HCEC 1CT (cell line): Measurements from ENCODE around the gene SF3B6.
A peak's percentile ranks its signal among the peaks of the same experiment; 100 is the strongest.
"Not testable (repeated sequence)": the region's sequence is repeated elsewhere in the genome, so short reads cannot be mapped to it uniquely, and the experiment has no call there.

Source experiments
- DNase-seq: peaks from one replicate; pipeline ENCODE4 v3.0.0-alpha.2; 2017

Gene SF3B6, protein sequence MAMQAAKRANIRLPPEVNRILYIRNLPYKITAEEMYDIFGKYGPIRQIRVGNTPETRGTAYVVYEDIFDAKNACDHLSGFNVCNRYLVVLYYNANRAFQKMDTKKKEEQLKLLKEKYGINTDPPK

DNA sequence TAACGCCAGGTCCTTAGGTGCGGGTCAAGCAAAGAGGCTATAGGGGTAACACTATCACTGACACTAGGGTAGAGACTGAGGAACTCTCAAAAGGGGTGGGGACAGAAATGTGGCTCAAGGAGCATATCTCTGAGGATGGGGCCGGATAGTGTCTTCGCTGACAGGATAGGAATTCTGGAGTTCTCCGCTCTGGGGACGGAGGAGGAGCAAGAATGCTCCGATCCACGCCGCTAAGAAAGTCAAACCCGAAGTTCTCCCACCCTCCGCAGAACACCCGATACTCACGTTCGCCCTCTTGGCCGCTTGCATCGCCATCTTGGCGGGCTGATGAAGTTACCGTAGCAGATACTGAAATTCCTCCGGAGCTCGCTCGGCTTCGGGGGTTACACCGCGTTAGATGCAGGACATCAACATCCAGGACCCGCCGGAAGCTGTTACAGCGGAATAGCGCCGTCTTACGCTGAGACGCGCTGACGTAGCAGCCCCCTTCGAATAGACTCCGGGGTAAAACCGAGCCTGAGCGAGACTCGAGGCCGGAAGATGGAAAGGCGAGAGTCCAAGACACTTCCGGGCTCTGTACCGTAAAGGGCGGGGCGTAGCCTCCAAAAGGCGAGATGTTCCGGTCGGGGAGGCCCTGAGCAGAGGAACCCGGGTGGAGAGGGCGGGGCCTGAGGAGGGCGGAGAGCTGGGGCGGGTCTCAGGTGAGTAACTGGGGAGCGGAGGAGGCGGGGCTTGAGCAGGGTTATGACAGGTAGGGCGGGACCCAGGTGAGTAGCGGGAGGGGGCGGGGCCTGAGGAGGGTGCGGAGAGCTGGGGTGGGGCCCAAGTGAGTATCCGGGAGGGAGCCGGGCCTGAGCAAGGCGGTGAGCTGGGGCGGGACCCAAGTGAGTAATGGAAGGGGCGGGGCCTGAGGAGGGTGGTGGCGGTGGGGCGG lies at the start of gene SF3B6:
Gene SF3B6, minus strand, starts transcription at position 412 of the 934 bp plus-strand sequence. Its CDS starts 97 bp downstream, at position 315.
- peak; percentile 97 for DNase-seq

DNA sequence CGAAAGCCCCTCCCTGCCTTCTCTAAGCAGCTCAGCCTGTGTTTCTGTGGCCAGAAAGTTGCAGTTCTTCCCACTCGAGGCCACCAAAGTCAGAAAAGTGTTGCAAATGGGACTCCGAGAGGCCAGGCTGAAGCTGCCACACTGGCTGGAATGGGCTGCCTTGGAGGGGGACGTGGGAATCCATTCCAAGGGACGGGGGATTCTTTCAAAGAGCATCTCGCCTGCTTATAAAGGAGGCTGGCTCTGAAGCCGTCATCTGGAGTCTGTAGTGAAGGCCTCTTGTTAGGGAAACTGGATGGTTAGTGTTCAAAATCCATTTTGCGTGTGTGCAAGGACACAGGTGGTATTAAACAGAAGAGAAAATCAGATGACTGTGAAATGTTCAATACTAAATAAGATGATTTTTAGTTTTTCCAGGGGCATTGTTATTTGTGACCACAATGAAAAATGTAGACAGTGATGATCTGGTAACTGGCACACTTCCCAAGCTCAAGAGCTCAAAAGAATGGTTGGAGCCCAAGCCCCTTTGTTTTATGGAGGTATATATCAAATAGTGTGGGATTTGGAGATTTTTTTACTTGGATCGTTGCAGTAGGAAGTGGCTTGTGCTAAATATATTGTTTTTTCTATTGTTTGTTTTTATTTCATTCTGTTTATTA lies 47.9 kb upstream of the SF3B6 start:
- DNase-seq: no peak

DNA sequence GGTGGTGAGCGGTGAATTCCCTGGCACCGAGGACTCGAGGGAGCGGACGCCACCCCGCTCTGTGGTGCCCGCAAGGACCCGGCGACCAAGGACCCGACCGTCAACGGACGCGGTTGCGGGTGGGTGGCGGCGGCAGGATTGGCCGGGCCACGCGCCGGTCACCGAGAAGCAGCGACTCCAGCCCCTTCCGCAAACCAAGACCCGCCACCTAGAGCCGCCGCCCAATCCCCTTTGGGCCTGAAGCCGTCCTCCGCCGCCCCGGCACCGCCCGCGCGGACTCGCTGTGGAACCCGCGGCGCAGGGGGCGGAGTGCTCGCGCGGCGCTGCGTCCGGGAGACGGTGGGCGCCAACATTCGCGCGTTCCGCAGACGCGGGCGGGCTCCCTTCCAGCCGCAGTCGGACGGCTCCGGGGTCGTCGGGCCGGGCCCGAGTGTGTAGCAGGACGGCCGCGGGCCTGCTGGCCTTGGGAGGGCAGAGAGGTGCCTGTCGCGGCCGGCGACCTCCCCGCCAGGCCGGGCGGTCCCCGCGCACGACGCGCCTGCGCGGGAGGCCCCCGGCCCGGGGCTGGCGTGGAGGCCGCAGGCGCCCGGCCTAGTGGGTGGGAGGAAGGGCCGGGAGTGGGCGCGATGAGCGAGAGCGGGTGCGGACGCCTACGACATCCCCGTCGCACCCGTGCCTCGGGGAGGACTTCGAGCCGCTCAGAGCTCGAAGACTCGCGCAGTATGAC lies 47.2 kb upstream of the SF3B6 start, which contains the start of the genes FAM228B and PFN4:
Gene FAM228B, plus strand, starts transcription at position 275 of the 727 bp plus-strand sequence. CDS start 893 bp downstream, outside the sequence.
Gene PFN4, minus strand, starts transcription at position 140 of the 727 bp plus-strand sequence. CDS start 799 bp downstream, outside the sequence.
- DNase-seq: peak; percentile 76

DNA sequence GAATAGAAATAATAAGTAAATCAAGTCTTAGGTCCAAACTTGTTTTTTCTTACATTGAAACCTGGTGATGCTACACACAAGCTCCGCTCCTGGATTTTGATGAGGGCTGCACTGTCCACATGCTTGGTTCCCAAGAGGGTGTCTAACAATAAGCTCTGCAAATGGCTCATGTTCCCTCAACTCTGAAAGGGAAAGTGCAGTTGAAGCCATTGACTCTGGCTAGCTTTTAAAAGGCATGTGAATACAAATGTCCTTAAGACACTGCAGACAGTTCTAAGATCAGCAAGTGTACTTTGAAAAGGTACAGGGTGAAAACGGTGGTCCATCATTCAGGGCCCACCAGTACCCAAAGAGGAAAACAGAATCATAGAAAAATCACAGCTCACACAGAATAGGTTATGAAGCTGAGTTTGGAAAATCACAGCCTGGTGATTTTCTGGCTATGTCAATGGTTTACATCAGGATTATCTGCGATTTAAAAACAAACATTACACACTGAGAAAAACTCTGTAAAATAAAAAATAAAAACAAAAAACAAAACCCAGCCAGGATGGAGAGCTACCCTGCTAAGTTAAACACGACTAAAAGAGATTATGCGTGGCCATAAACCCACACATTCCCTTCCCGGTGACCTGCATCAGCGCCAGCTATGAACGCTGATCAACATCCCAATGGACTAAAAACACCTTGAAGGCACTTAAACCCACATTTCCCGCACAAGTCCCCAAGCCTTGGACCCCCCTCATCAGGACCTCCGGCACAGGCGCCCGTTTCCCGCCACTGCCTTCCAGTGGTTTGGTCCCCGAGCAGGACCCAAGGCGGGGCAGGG lies 46.5 kb upstream of the SF3B6 start:
- peak; percentile 9 for DNase-seq

DNA sequence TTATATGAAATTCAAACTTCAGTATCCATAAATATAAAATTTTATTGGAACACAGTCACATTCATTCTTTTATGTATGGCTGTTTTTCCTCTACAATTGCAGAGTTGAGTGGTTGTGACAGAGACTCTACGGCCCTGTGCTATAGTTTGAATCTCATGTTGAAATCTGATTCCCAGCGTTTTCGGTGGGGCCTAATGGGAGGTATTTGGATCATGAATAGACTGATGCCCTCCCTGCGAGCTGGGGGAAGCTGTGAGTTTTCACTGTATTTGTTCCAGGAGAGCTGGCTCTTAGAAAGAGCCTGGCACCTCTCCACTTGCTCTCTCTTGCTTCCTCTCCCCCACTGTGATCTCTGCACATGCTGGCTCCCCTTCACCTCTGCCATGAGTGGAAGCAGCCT lies 45.3 kb upstream of the SF3B6 start:
- DNase-seq: no peak

DNA sequence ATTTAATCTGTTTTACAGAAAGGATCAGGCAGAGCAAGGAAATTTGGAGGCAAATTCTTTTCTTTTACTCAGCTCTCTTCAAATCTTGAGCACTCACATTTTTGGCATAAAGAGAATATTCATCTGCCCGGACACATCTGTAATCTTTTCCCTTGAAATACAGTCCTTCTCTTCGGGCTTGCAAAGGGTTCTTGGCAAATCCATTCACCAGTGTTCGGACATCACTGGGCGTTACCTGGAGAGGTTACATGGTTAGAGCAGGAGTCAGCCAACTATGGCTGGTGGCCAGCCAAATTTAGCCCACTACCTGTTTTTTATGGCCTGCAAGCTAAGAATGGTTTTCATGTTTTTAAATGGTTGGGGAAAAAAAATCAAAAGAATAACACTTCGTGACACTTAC lies 44.9 kb upstream of the SF3B6 start:
- DNase-seq: no peak

DNA sequence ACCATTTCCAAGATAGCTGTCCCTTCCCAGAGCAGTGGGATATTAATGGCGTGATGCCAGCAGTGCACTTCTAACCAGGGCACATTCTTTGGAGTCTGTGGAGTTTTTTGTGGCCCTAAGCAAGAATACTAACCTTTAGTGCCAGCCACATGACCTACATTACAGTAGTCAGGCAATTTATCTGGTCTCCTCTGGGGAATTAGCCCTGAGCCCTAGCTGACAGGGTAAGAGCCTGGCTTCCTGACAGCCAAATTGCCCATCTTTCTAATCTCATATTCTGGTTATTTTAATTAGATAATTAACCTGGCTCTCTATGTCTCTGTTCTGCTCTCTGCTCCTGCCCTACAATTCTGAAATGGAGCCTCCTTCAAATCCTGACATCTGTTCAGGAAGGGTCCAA lies 41.8 kb upstream of the SF3B6 start:
- no peak for DNase-seq

DNA sequence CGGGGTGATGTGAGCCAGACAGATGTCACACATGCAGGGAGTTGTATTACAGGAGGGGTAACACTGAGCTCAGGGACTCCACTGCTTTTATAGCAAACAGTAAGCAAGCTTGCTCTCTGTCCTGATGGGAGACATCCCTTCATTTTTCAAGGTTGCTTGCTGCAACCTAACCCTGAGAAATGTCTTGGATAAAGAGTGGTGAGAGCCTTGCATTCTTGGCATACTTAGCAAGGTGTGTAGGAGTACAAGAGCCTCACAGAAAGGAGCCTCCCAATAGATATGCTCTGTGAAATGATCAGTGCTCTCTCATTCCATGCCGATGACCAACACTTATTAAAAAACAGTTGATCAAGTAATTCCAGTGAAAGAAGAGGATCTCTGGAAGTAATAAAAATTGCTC lies 38.9 kb upstream of the SF3B6 start:
- DNase-seq: no peak

DNA sequence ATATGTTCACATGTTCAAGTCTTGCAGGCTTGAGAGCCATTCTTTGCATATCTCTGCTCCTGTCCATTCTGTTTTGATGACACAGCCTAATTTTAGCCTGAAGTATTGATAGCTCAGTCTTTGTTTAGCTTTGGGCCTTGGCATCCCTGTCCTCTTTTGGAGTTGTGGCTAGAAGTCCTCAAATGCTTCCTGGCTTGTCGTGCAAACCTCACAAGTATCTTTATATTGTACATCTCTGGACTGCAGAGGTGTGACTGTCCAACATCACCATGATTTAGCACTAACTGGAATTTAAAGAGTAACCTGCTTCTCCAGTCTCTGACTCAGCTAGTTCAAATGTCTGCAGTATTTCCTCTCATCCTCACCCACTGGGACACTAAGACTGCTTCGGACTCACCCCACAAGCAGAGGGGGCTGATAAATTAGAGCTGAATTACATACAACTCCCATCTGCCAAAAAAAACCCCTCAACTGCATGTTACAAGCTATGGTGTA lies 35.3 kb upstream of the SF3B6 start:
- DNase-seq: no peak

DNA sequence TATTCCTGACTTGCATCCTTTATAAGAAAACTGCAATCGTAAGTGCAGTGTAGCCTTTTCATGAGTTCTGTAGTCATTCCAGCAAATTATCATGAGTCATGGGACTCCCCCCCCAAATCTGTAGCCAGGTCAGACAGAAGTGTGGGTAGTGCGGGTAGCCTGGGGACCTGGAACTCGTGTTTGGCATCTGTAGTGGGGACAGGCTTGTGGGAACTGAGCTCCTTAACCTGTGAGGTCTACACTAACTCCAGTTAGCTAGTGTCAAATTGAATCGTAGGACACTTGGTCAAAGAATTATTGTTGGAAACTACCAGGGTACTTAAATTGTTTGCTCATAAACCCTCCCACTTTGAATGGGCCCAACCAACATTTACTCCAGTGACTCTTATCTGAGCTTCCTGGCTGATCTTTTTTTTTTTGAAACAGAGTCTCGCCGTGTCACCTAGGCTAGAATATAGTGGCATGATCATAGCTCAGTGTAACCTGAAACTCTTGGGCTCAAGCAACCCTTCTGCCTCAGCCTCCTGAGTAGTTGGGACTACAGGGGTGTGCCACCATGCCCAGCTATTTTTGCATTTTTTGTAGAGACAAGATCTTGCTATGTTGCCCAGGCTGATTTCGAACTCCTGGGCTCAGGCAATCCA lies 34.7 kb upstream of the SF3B6 start:
- no peak for DNase-seq

DNA sequence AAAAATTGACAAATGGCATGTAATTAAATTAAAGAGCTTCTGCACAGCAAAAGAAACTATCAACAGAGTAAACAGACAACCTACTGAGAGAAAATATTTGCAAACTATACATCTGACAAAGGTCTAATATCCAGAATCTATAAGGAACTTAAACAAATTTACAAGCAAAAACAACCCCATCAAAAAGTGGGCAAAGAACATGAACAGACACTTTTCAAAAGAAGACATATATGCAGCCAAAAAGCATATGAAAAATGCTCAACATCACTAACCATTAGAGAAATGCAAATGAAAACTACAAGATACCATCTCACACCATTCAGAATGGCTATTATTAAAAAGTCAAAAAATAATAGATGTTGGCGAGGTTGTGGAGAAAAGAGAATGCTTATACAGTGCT lies 33.3 kb upstream of the SF3B6 start:
- DNase-seq: not testable (repeated sequence)

DNA sequence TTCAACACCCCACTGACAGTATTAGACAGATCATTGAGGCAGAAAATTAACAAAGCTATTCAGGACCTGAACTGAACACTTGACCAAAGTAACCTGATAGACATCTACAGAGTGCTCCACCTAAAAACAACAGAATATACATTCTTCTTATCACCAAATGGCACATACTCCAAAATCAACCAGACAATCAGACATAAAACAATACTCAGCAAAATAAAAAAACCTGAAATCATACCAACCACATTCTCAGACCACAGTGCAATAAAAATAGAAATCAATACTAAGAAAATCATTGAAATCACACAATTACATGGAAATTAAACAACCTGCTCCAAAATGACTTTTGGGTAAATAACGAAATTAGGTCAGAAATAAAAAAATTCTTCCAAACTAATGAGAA lies 31.2 kb upstream of the SF3B6 start:
- no peak for DNase-seq

DNA sequence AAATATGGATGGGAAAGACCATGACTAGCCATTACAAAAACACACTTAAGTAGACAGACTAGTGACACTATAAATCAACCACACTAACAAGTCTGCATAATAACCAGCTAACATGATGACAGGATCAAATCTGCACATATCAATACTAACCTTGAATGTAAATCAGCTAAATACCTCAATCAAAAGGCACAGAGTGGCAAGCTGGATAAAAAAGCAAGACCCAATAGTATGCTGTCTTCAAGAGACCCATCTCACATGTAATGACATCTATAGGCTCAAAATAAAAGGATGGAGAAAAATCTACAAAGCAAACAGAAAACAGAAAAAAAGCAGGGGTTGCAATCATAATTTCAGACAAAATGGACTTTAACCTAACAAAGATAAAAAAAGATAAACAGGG lies 30.7 kb upstream of the SF3B6 start:
- DNase-seq: no peak

DNA sequence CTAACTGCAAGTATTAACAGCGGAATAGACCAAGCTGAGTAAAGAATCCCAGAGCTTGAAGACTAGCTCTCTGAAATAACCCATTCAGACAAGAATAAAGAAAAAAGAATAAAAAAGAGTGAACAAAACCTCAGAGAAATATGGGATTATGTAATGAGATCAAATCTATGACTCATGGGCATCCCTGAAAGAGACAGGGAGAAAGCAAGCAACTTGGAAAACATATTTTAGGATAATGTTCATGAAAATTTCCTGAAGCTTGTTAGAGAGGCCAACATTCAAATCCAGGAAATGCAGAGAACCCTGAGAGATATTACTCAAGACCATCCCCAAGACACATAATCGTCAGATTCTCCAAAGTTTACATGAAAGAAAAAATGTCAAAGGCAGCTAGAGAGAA lies 29.7 kb upstream of the SF3B6 start:
- DNase-seq: peak; percentile 38

DNA sequence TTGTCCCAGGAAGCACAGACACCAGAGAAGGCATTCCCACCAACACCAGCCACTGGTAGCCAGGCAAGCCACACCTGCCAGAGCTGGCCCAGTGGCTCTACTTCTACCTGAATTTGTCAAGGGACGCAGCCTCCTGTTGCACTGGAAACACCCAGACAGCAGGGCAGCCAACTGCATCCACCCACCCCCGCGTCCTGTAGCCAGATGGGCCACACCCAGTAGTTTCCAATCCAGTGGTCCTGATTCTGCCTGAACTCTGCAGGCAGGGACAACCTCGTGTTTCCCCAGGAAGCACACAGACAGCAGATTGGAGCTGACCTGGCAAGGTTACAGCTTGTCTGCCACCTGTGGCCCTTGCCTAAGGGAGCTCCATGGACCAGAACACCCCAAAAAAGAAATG lies 28.8 kb upstream of the SF3B6 start:
- no peak for DNase-seq

DNA sequence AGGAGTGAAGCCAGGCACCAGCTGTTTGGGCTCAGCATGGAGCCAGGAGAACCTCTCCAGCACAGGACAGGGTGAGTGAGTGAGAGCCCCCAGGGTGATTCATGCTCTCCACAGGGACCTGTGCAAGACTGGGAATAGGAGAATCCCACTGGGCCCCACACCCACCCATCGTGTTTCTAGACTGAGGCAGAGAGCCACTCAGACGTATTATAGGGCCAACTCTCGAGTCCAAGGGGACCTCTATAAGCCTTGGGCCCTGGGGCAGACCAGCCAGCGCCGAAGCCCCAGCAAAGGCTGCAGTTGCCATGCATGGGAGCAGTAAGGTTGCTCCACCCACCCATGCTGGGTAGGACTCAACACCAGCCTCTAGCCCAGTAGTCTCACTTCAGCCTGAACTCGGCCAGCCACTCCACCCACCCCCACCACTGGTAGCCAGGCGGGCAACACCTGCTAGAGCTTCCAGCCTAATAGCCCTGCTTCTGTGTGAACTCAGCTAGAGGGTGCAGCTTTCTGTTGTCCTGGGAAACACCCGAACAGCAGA lies 28.1 kb upstream of the SF3B6 start:
- no peak for DNase-seq

DNA sequence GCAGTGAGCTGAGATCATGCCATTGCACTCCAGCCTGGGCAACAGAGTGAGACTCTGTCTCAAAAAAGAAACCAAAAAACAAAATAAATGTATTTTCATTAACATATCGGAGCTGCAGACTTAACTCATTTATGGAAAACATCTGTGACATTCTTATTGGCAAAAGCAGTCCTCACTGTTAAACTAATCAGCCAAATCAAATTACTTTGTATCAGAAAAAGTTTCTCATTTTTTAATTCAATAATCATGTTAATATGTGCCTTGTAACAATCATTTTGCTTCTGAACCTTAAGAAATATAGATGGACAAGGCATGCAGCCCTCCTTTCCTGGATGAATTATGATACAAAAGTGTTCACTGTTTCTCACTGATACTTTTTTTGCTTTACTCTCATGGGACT lies 26.6 kb upstream of the SF3B6 start:
- DNase-seq: no peak

DNA sequence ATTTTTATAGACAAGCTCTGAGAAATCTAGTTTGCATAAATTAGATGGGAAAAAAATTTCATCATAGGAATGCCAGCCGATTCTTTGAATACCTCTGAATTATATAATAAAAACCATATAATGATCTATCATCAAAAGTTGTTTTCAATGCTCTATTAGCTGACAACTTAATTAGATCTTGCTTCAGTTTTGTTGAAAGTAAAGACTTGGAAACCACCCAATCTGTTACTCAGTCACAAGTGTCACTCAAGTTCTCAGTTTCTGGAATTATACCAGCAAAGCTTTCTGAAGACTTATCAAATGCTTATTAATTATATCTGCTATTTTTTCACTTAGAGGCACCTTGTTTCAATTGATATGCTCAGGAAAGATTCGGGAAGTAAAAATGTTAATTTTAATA lies 25.9 kb upstream of the SF3B6 start:
- no peak for DNase-seq

DNA sequence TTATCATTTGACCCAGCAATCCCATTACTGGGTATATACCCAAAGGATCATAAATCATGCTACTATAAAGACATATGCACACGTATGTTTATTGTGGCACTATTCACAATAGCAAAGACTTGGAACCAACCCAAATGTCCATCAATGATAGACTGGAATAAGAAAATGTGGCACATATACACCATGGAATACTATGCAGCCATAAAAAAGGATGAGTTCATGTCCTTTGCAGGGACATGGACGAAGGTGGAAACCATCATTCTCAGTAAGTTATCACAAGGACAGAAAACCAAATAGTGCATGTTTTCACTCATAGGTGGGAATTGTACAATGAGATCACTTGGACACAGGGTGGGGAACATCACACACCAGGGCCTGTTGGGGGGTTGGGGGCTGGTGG lies 24.6 kb upstream of the SF3B6 start:
- not testable (repeated sequence) for DNase-seq

DNA sequence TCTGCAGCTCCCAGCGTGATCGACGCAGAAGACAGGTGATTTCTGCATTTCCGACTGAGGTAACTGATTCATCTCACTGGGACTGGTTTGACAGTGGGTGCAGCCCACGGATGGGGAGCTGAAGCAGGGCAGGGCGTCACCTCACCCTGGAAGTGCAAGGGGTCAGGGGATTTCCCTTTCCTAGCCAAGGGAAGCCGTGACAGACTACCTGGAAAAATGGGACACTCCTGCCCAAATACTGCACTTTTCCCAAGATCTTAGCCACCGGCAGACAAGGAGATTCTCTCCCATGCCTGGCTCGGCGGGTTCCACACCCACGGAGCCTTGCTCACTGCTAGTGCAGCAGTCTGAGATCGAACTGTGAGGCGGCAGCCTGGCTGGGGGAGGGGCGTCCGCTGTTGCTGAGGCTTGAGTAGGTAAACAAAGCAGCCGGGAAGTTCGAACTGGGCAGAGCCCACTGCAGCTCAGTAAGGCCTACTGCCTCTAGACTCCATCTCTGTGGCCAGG lies 19.1 kb upstream of the SF3B6 start:
- not testable (repeated sequence) for DNase-seq

DNA sequence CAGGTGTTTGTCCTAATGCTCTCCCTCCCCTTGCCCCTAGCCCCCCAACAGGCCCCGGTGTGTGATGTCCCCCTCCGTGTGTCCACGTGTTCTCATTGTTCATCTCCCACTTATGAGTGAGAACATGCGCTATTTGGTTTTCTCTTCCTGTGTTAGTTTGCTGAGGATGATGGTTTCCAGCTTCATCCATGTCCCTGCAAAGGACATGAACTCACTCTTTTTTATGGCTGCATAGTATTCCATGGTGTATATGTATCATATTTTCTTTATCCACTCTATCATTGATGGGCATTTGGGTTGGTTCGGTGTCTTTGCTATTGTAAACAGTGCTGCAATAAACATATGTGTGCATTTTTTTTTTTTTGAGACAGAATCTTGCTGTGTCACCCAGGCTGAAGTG lies 17.1 kb upstream of the SF3B6 start:
- not testable (repeated sequence) for DNase-seq
